Measurements from ENCODE around the gene GNB1L. TPM values are rescaled to one million over a fixed set of nuclear protein-coding genes. Genes with fewer than 3 reads are reported as not detected.

Gene GNB1L
- total RNA-seq, 2 experiments from 2014 or later = 3.0 to 6.5 TPM

DNA sequence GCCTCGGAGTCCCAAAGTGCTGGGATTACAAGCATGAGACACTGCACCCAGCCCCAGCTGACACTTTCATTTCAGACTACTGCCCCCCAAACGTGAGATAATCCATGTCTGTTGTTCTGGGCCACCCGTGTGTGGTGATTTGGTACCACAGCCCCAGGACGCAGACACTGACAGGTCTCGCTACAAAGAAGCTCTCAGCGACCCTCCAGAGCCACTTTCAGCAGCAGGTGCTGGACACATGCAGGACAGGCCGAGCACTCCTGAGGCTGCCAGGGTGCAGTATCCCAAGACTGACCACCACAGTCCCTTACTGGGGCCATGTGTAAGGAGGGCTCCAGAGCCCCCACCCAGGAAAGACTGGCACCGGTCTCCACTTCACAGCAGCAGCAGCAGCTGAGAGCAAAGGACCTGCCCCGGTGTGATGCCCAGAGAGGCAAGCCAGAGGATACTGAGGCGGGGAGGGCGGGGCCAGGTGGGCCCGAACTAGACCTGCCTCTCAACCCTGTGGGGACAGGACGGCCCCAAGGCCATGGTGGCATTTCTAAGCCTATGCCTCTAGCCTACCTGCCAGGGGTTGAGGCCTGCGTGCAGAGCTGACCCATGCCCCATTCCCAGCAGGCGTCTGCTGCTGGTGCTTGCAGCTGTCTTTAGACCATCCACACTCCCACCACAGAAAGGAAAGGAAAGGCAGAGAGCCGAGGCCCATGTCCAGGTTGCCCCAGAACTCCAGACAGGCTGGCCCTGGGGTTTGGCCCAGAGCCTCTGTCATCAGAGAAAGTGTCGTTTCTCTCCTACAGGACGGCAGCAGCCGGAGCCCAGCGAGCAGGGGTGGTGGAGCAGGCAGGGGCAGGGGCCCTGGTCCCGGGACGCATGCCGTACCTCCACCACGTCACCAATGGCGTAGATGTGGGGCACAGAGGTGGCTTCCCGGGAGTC lies 28.0 kb upstream of the GNB1L start:
- Histone ChIP-seq H3K4me1 (ENCODE audit: insufficient read depth, low read length) (peaks cover 47% of the 10 kb centered on the region), H3K27me3 (ENCODE audit: control insufficient read depth in 1 of 2, insufficient read depth in 2 of 2, low read length in 2 of 2) (no peaks in the 10 kb centered on the region), H3K4me3 (ENCODE audit: low read length) (no peak overlapping the region), H3K36me3 (ENCODE audit: insufficient read depth, low read length) (no peaks in the 10 kb centered on the region), H3K27ac (ENCODE audit: low read depth in 1 of 2, low read length in 2 of 2) (no peak overlapping the region), H3K9me3 (ENCODE audit: control insufficient read depth in 1 of 2, insufficient read depth in 1 of 2, low read length in 2 of 2) (no peaks in the 10 kb centered on the region)
- H3K4me3 Mint-ChIP-seq = no peak overlapping the region
- intact Hi-C loops (cut with DNase I, micrococcal nuclease) = no loop called here
- CTCF ChIA-PET = interaction anchor here (1.4 kb wide), 1 partner anchor 152 kb away, joined by 4 read pairs; no protein-coding TSS in a partner anchor
- no peaks in the 10 kb centered on the region for H3K9me3 Mint-ChIP-seq
- no peak for ATAC-seq (ENCODE audit: poor library complexity)
- no peaks in the 10 kb centered on the region for H3K27me3 Mint-ChIP-seq
- POLR2A ChIA-PET = no interaction called here
- TF ChIP-seq, protein P1, sequence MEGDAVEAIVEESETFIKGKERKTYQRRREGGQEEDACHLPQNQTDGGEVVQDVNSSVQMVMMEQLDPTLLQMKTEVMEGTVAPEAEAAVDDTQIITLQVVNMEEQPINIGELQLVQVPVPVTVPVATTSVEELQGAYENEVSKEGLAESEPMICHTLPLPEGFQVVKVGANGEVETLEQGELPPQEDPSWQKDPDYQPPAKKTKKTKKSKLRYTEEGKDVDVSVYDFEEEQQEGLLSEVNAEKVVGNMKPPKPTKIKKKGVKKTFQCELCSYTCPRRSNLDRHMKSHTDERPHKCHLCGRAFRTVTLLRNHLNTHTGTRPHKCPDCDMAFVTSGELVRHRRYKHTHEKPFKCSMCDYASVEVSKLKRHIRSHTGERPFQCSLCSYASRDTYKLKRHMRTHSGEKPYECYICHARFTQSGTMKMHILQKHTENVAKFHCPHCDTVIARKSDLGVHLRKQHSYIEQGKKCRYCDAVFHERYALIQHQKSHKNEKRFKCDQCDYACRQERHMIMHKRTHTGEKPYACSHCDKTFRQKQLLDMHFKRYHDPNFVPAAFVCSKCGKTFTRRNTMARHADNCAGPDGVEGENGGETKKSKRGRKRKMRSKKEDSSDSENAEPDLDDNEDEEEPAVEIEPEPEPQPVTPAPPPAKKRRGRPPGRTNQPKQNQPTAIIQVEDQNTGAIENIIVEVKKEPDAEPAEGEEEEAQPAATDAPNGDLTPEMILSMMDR (IDR thresholded peaks at IDR 0.05) = no peak
- H3K27ac Mint-ChIP-seq = peak overlapping the region; percentile 47
- peak in 3 of 14 experiments; percentile 2 to 27 (median 9) for DNase-seq
- peaks cover 33% of the 10 kb centered on the region for H3K4me1 Mint-ChIP-seq (ENCODE audit: low read depth)
- H3K36me3 Mint-ChIP-seq (ENCODE audit: low read depth) = no peaks in the 10 kb centered on the region

DNA sequence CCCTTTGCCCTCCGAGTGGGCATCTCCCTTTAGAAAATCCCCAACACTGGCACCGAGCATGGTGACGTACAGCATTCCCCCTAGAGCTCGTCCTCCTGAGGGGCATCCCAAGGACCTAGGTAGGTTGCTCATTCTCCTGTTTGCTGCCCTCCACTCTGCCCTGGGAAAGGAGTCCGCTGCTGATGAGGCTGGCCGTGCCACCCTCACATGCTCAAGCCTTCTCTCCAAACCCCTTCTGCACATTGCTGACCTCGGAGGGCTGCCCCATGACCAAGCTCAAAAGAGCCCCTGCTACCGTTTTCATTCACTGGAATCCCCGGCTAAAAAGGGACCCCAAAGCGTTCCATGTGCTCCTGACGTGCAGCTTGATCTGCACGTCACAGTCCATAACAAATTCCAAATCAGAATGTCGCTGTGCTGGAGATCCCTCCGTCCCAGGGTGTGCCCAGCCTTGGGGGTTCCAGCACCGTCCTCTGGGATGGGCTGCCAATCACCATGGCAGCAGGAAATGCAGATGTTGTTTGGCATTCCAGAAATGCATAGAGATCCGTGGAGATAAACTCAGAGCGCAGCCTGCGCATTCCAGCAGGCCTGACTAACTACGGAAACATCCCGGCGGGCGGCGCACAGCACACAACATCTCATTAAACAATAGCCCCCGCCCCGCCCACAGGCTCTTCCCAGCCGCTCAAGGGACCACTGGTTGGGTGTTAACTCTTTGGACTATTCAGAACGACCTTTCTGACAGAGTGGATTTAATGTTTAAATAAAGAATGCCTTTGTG lies 26.3 kb upstream of the GNB1L start:
- Histone ChIP-seq H3K4me3 (ENCODE audit: low read length) (no peak overlapping the region), H3K27me3 (ENCODE audit: control insufficient read depth in 1 of 2, insufficient read depth in 2 of 2, low read length in 2 of 2) (no peaks in the 10 kb centered on the region), H3K27ac (ENCODE audit: low read depth in 1 of 2, low read length in 2 of 2) (no peak overlapping the region), H3K9me3 (ENCODE audit: control insufficient read depth in 1 of 2, insufficient read depth in 1 of 2, low read length in 2 of 2) (no peaks in the 10 kb centered on the region), H3K36me3 (ENCODE audit: insufficient read depth, low read length) (no peaks in the 10 kb centered on the region), H3K4me1 (ENCODE audit: insufficient read depth, low read length) (peaks cover 30% of the 10 kb centered on the region)
- H3K27ac Mint-ChIP-seq = no peak overlapping the region
- CTCF ChIA-PET = interaction anchor here (1.4 kb wide), 1 partner anchor 150 kb away, joined by 4 read pairs; no protein-coding TSS in a partner anchor
- peaks cover 16% of the 10 kb centered on the region for H3K4me1 Mint-ChIP-seq (ENCODE audit: low read depth)
- no peaks in the 10 kb centered on the region for H3K27me3 Mint-ChIP-seq
- DNase-seq (peak in 3 of 14 experiments; percentile 1 to 17 (median 3)), ATAC-seq (ENCODE audit: poor library complexity) (no peak)
- intact Hi-C loops (cut with DNase I, micrococcal nuclease) = no loop called here
- POLR2A ChIA-PET = no interaction called here
- H3K4me3 Mint-ChIP-seq = no peak overlapping the region
- TF ChIP-seq, protein P1 (IDR thresholded peaks at IDR 0.05) = no peak
- no peaks in the 10 kb centered on the region for H3K36me3 Mint-ChIP-seq (ENCODE audit: low read depth)
- no peaks in the 10 kb centered on the region for H3K9me3 Mint-ChIP-seq

DNA sequence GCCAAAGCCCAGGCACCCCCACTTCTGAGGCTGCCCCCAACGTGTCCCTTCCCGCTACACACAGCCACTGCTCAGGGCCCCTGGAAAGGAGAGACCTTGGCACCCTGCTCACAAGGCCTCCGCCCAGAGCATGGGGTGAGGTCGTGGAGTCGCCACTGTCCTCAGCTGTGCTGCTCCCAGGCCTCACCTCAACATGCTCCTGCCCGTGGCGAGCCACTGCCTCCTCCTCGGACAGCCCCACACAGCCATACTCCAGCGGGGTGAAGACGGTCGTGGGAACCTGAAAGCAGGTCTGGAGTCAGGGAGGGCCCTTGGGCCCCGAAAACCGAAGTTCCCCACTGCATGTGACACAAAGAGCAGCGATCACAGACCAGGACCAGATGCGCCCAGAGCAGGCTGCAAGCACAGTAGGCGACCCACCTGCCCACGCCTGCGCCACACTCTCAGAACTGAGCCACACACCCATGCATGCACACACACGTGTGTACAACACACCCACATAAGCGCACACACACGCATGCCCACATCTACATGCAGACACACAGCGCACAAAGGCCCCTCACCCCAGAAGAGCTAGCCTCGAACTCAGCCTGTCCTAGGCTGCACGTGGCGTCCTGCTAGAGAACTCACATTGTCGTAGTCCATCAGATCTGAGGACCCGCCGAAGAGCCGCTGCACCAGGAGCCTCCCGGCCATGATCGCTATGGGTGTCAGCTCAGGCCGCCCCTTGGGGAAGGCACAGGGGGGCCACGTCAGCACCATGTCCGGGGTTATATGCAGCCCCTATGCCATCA lies 25.5 kb upstream of the GNB1L start:
- H3K36me3 ChIP-seq (ENCODE audit: insufficient read depth, low read length) = no peaks in the 10 kb centered on the region
- ChIA-PET CTCF (no interaction called here), POLR2A (interaction anchor here (1.1 kb wide), 1 partner anchor 25 kb away, joined by 3 read pairs; the partner anchor contains the start of genes GNB1L and RTL10)
- Mint-ChIP-seq H3K27me3 (no peaks in the 10 kb centered on the region), H3K4me3 (no peak overlapping the region), H3K27ac (no peak overlapping the region), H3K4me1 (ENCODE audit: low read depth) (peaks cover 8% of the 10 kb centered on the region), H3K36me3 (ENCODE audit: low read depth) (no peaks in the 10 kb centered on the region), H3K9me3 (no peaks in the 10 kb centered on the region)
- DNase-seq = peak in 3 of 14 experiments; percentile 0 to 28 (median 3)
- H3K27ac ChIP-seq (ENCODE audit: low read depth in 1 of 2, low read length in 2 of 2) = no peak overlapping the region
- no peaks in the 10 kb centered on the region for H3K9me3 ChIP-seq (ENCODE audit: control insufficient read depth in 1 of 2, insufficient read depth in 1 of 2, low read length in 2 of 2)
- no peak overlapping the region for H3K4me3 ChIP-seq (ENCODE audit: low read length)
- no peaks in the 10 kb centered on the region for H3K27me3 ChIP-seq (ENCODE audit: control insufficient read depth in 1 of 2, insufficient read depth in 2 of 2, low read length in 2 of 2)
- no peak for ATAC-seq (ENCODE audit: poor library complexity)
- H3K4me1 ChIP-seq (ENCODE audit: insufficient read depth, low read length) = peaks cover 27% of the 10 kb centered on the region
- intact Hi-C loops (cut with DNase I, micrococcal nuclease) = no loop called here
- TF ChIP-seq, protein P1 (IDR thresholded peaks at IDR 0.05) = no peak
